Osteoblast (primary cell): ENCODE data around the gene KLK7. TPM values are rescaled to one million over a fixed set of nuclear protein-coding genes. Genes with fewer than 3 reads are reported as not detected.
"Not testable (repeated sequence)": the region's sequence is repeated elsewhere in the genome, so short reads cannot be mapped to it uniquely, and the experiment has no call there.

ENCODE experiments used
- DNase-seq: peaks from one replicate; pipeline ENCODE4 v3.0.0; 2011; ENCODE audit warnings: low spot score, mixed read lengths; ENCODE audit not compliant: insufficient read length; ENCODE audit errors: missing footprints
- H2AFZ ChIP-seq: 2 replicates; pipeline ENCODE4 v1.6.0; 2011; ENCODE audit warnings: mild to moderate bottlenecking, low read length
- H3K27ac ChIP-seq: 2 replicates; pipeline ENCODE4 v1.5.1; 2011; ENCODE audit warnings: mild to moderate bottlenecking, low read depth, low read length, moderate library complexity
- H3K27me3 ChIP-seq: 2 replicates; pipeline ENCODE4 v1.6.0; 2012; ENCODE audit warnings: mild to moderate bottlenecking, control low read depth, inconsistent platforms, low read length, moderate library complexity; ENCODE audit not compliant: insufficient read depth
- H3K36me3 ChIP-seq: 2 replicates; pipeline ENCODE4 v1.5.1; 2011; ENCODE audit warnings: mild to moderate bottlenecking, low read length, control low read depth, moderate library complexity; ENCODE audit not compliant: insufficient read depth
- H3K4me1 ChIP-seq: 2 replicates; pipeline ENCODE4 v1.5.1; 2011; ENCODE audit warnings: mild to moderate bottlenecking, low read length, control low read depth, moderate library complexity; ENCODE audit not compliant: insufficient read depth
- H3K4me2 ChIP-seq: 2 replicates; pipeline ENCODE4 v1.6.0; 2011; ENCODE audit warnings: mild to moderate bottlenecking, low read length; ENCODE audit not compliant: insufficient read depth
- H3K4me3 ChIP-seq: fragments of 200-600 bp; sonication (generic); 3 replicates; pipeline ENCODE4 v1.5.1; 2012; ENCODE audit warnings: mild to moderate bottlenecking, low read length, inconsistent platforms; ENCODE audit not compliant: insufficient read depth
- H3K79me2 ChIP-seq: 2 replicates; pipeline ENCODE4 v1.6.0; 2012; ENCODE audit warnings: mild to moderate bottlenecking, low read length, control low read depth, inconsistent platforms; ENCODE audit not compliant: insufficient read depth
- H3K9me3 ChIP-seq: 2 replicates; pipeline ENCODE4 v1.5.1; 2011; ENCODE audit warnings: low read depth, low read length, control low read depth
- H4K20me1 ChIP-seq: 2 replicates; pipeline ENCODE4 v1.6.0; 2012; ENCODE audit warnings: mild to moderate bottlenecking, low read length, control low read depth; ENCODE audit not compliant: insufficient read depth
- CTCF ChIP-seq: IDR thresholded peaks from 2 replicates; pipeline ENCODE4 v1.5.1; 2011; ENCODE audit warnings: mild to moderate bottlenecking, low read depth, low read length, moderate library complexity; ENCODE audit errors: extremely low read depth
- total RNA-seq: library from RNA; depleted of rRNA; stranded (reverse); fragments of >200 nt; gene quantifications from 2 replicates; pipeline ENCODE4 v1.2.3, GENCODE V29; 2012

KLK7 gene
- total RNA-seq, 1 donor: not detected

DNA sequence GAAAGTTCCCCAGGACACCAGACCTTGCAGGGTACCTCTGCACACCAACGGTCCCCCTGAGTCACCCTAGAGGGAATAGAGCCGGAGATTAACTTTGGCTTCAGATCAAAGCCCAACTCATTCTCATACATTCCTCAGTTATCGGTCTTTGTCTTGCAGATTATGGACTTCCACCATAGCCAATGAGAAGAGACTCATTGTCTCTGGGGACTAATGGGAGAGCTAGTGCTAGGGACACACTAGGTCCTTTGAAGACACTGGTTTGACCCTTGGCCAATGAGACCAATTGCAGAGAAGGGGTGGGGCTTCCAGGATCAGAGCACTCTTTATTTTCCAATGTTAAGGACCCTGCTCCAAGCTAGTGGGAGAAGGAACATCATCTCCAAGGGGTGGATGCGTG lies 6.1 kb downstream of the KLK7 start:
- Histone ChIP-seq H3K79me2 (no peaks in the 10 kb centered on the region), H3K27ac (no peak overlapping the region), H2AFZ (no peak overlapping the region), H3K4me2 (no peak overlapping the region), H3K9me3 (no peaks in the 10 kb centered on the region), H3K27me3 (no peaks in the 10 kb centered on the region), H3K4me3 (no peak overlapping the region), H3K36me3 (no peaks in the 10 kb centered on the region), H4K20me1 (no peaks in the 10 kb centered on the region), H3K4me1 (no peaks in the 10 kb centered on the region)
- no peak for DNase-seq
- TF ChIP-seq CTCF: no peak

GRCh38 chr19:50975766-50976165 lies 8.0 kb downstream of the KLK7 start:
- H3K36me3 ChIP-seq: no peaks in the 10 kb centered on the region
- TF ChIP-seq CTCF: no peak
- H3K4me1 ChIP-seq: no peaks in the 10 kb centered on the region

DNA sequence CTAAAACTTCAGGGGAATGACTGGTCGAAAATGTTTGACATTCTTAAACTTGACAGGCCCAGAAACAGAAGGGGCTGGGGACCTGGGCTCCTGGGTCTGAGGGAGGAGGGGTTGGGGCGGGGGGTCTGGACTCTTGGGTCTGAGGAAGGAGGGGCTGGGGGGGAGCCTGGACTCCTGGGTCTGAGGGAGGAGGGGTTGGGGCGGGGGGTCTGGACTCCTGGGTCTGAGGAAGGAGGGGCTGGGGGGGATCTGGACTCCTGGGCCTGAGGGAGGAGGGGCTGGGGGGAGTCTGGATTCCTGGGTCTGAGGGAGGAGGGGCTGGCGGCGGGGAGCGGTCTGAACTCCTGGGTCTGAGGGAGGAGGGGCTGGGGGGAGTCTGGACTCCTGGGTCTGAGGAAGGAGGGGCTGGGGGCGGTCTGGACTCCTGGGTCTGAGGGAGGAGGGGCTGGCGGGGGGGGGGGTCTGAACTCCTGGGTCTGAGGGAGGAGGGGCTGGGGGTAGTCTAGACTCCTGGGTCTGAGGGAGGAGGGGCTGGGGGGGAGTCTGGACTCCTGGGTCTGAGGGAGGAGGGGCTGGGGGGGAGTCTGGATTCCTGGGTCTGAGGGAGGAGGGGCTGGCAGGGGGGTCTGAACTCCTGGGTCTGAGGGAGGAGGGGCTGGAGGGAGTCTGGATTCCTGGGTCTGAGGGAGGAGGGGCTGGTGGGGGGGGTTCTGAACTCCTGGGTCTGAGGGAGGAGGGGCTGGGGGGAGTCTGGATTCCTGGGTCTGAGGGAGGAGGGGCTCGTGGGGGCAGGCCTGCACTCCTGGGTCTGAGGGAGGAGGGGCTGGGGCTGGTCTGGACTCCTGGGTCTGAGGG lies 8.8 kb downstream of the KLK7 start:
- H4K20me1 ChIP-seq: no peaks in the 10 kb centered on the region
- no peaks in the 10 kb centered on the region for H3K4me1 ChIP-seq
- no peak overlapping the region for H3K4me3 ChIP-seq
- no peak overlapping the region for H3K4me2 ChIP-seq
- H3K9me3 ChIP-seq: no peaks in the 10 kb centered on the region
- DNase-seq: no peak
- no peaks in the 10 kb centered on the region for H3K27me3 ChIP-seq
- TF ChIP-seq CTCF: no peak
- no peak overlapping the region for H2AFZ ChIP-seq
- H3K79me2 ChIP-seq: no peaks in the 10 kb centered on the region
- no peaks in the 10 kb centered on the region for H3K36me3 ChIP-seq
- H3K27ac ChIP-seq: no peak overlapping the region

More at GRCh38 chr19:50975766-50976165, 8.0 kb downstream of the KLK7 start:
- H3K4me2 ChIP-seq: no peak overlapping the region
- no peaks in the 10 kb centered on the region for H3K27me3 ChIP-seq
- no peaks in the 10 kb centered on the region for H4K20me1 ChIP-seq
- H3K27ac ChIP-seq: no peak overlapping the region
- no peak for DNase-seq
- no peak overlapping the region for H2AFZ ChIP-seq
- no peaks in the 10 kb centered on the region for H3K79me2 ChIP-seq
- no peaks in the 10 kb centered on the region for H3K9me3 ChIP-seq
- no peak overlapping the region for H3K4me3 ChIP-seq

- H3K79me2 ChIP-seq: no peaks in the 10 kb centered on the region
- no peak for TF ChIP-seq CTCF
- no peaks in the 10 kb centered on the region for H4K20me1 ChIP-seq
- no peak overlapping the region for H2AFZ ChIP-seq
- H3K27me3 ChIP-seq: no peaks in the 10 kb centered on the region
- H3K4me1 ChIP-seq: no peaks in the 10 kb centered on the region
- H3K4me3 ChIP-seq: no peak overlapping the region
- H3K36me3 ChIP-seq: no peaks in the 10 kb centered on the region
- no peaks in the 10 kb centered on the region for H3K9me3 ChIP-seq
- no peak for DNase-seq
- no peak overlapping the region for H3K27ac ChIP-seq
- H3K4me2 ChIP-seq: no peak overlapping the region
These were observed 10.8 kb downstream of the KLK7 start for GRCh38 chr19:50972795-50973376.

- H3K79me2 ChIP-seq, H2AFZ ChIP-seq, H3K27ac ChIP-seq, H3K4me2 ChIP-seq, H3K27me3 ChIP-seq, H3K4me3 ChIP-seq, H3K4me1 ChIP-seq, H3K9me3 ChIP-seq, DNase-seq, H3K36me3 ChIP-seq, H4K20me1 ChIP-seq: not testable (repeated sequence)
These were observed 13.9 kb downstream of the KLK7 start for GRCh38 chr19:50969810-50970209.
